Stimulated activated CD4-positive, alpha-beta T cell treated with anti-CD3 and anti-CD28 coated beads, Interleukin-4, amount 100 ng/mL, for 48 hours (primary cell): Measurements from ENCODE around the gene SHC4.
A peak's percentile ranks its signal among the peaks of the same experiment; 100 is the strongest.

Experiments
- DNase-seq, 2 donors: peaks; one replicate each; pipeline ENCODE4 v3.0.0-alpha.2; 2020; ENCODE audit warnings: low read depth in 2 of 2

Gene SHC4

GRCh38 chr15:48967336-48967735, 3.6 kb upstream of the SHC4 start:
- no peak for DNase-seq

GRCh38 chr15:48966595-48967301, 3.0 kb upstream of the SHC4 start:
- DNase-seq, result no peak

DNA sequence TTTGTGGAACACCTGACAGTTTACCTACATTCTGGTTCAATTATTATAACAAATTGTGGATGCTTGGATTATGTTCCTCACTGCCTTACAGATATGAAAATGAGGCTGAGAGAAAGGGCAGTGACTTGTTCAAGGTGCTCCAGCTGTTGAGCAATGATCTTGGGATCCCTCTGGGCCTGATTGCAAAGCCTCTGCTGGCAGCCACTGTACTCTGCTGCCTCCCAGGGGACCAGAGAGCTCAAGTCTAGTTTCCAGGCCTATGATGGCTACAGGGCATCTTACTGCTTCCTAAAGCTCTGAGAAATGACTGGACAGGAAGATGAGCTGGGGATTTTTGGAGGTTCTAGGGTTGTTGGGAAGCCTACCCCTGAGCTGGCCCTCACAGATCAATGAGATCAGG, 2.3 kb upstream of the SHC4 start:
- no peak for DNase-seq

GRCh38 chr15:48964898-48965297, 1.2 kb upstream of the SHC4 start:
- DNase-seq, result no peak

DNA sequence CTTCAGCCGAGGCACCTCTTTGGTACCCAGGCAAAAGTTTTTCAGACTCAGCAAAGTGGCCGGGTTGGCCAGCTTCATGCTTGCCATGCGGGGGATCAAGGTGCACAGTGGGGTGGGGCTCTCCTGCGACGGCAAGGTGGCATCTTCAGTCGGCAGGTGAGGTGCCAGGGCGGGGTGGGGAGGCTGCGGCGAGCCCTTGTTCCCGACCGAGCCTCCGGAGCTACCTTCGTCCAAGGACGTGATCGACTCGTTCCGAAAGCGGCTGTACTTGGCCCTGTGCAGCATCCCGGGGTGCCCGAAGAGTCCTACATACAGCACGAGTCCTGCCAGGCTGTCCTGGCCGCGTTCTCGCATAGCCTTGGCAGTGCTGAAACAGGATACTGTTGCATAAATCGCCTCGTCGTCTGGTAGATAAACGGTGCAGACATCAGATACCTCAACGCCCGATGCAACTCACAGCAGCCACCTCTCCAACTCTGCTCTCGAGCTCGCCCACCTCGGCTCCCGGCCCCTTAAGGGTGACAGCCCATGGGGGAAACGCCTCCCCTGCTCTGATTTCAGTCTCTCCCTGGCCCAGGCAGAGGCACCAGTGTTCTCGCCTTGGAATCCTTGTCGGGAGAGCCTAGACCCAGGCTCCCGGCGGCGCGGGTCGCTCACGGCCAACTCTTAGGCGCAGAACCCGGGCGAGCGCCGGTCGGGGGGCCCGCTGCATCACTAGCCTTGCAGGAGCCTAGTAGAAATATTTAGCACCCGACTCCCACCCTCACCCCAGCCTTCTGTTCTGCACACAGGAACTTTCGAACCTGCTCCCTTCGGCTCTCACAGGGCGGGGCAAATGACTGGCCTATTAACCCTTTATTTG, 826 bp downstream of the SHC4 start:
- no peak for DNase-seq

- no peak for DNase-seq
Measured at GRCh38 chr15:48955967-48956366, 7.8 kb downstream of the SHC4 start.

DNA sequence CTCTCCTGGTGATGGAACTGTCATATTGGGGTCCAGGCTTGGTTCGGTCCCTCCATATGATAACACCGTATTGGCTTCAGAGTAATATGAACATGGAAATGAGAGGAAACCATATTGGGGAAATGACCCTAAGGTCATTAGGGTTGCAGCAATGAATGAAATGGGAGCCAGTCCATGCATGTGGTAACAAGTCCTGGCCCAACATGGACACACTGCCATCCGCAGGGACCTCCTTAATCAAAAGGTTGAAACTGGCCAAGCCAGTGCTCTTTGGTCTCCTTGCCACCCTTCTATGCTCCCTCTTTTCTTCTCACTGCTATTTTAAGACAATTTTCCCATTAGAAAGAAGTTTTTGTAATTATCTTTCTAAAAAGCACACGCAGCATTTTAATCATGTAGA, 8.3 kb downstream of the SHC4 start:
- no peak for DNase-seq

DNA sequence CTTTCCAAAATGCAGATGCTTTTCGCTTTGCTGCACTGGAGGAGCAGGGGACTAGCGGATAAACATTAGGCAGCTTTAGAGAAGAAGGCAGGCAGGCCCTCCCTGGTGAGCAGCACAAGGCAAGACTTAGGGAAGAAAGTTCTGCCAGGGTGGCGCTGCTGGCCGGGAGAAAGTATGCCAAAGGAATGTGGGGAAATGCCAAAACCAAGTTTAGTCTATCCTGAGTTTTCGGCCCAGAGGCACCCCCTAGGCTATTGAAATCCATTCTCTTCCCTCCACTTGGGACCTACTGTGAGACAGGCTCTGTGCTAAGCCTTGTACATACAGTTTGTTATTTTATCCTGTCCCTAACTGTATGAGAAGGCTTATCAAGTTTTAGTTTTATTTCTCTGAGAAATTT, 9.2 kb downstream of the SHC4 start:
- DNase-seq, result no peak

DNA sequence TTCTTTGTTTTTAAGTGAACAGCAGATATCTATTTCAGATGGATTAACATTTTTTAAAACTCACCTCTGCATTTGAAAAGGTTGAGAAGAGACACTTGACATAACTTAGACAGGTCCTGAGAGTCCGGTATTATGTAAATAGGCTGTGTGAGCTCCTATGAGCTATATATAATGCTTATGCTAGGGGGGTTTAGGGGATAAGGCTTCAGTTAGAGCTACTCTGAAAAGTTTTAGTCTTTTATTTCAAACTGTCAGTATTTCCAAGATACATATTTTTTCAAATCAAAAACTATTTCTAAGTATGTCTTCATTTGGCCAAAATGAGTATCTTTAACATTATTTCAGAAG, 16.9 kb downstream of the SHC4 start:
- DNase-seq, result no peak

GRCh38 chr15:48946074-48946839, 17.5 kb downstream of the SHC4 start:
- no peak for DNase-seq

- no peak for DNase-seq
Measured at GRCh38 chr15:48945386-48945785, 18.3 kb downstream of the SHC4 start.

DNA sequence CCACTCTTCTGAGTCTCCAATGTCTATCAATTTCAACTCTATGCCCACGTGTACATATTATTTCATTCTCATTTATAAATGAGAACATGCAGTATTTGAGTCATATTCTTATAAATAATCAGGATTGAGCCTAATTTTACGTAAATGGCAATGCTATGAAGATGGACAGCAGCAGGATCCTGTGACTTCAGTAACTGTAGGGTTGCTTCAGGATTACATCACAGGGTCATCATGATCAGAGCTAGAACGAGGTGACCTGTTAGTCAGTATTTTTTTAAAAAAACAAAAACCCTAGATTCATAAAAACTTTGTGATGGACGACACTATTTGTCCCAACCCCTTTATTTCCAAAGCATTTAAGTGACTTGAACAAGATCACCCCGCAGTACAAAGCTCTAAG, 21.8 kb downstream of the SHC4 start:
- DNase-seq, result no peak

- DNase-seq, result no peak
Measured at GRCh38 chr15:48940508-48940907, 23.2 kb downstream of the SHC4 start.

- no peak for DNase-seq
Measured at GRCh38 chr15:48939648-48940047, 24.1 kb downstream of the SHC4 start.

- DNase-seq, result no peak
Measured at GRCh38 chr15:48937886-48938285, 25.8 kb downstream of the SHC4 start.

GRCh38 chr15:48936666-48937065, 27.1 kb downstream of the SHC4 start:
- DNase-seq, result no peak

- no peak for DNase-seq
Measured at GRCh38 chr15:48935236-48935635, 28.5 kb downstream of the SHC4 start.

DNA sequence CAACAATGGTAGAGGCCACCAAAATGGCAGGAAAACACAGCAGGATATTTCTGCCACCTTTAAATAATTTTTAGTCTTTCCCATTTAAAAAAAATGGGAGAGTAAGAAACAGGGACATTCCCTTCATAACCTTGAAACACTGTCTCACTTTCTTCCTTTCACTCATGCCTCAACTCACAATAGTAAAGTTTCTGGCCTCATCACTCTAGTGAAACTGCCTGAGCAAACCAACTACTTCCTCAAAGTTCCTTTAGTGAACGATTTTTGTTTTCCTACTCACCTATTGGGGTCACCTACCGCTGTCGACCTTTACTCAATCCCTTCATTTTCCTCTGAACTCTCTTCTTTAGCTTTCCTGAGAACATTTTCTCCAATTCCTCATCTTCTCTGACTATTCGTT, 33.0 kb downstream of the SHC4 start:
- DNase-seq, result no peak

DNA sequence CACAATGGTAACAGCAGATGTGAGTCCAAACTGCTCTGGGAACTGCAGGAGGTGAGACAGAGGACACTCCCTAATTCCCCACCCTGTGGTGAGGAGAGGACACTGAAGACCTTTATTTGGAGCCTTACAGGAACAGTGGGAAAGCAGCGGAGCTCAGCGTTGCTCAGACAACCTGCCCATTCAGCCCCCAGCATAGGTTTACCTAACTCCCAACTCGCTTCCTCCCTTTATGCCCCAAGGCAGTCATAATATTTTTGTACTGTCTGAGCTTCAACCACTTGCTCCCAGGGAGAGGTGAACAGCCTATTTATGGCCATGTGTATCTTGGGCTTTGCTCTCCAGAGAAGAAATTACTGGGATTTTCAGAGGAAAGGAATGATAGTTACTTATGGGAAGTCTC, 34.1 kb downstream of the SHC4 start:
- DNase-seq, result no peak

DNA sequence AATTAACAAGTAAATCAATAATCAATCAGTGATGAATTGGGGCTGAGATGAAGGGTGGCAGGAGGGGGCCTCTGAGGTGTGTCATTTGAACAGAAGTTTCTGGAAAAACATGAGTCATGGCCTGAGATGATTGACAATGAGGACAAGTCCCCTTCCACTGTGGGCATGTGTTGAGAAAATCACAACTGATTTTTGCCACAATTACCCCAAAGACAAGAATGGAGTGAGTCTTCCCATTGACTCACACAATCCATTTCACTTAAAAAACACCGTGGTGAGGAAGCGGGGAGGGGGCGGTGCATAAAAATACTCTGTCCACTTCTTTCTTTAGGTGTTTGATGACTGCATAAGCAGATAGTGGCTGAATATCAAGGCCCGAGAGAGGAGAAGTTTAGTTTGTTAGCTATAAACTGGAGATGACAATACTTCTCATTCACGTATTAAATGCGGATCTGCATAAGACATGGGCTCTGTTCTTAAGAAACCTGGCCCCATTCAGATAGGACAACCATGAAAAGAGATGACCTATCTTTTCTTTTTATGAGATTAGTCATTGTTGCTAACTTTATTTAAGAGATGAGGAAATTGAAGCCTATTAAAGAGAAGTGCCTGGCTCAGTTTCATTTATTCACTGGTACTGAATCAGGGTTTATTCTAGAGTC, 34.7 kb downstream of the SHC4 start:
- peak; percentile 37 to 44 for DNase-seq

GRCh38 chr15:48925714-48926223, 38.0 kb downstream of the SHC4 start:
- DNase-seq, result no peak
